GM19372 (cell line): ENCODE data around the gene ZIC1.

Experiments used
- ATAC-seq: cut with Tn5 transposase; IDR thresholded peaks from one replicate; pipeline ENCODE4 v1.9.1; 2021; ENCODE audit warnings: mild to moderate bottlenecking, low read depth, moderate library complexity; ENCODE audit not compliant: unreplicated experiment

ZIC1 gene

GRCh38 chr3:147409143-147410115 lies at the start of gene ZIC1:
Gene ZIC1 (plus strand): TSS chr3:147409365. CDS start chr3:147410113, 748 bp downstream.
- no peak for ATAC-seq

DNA sequence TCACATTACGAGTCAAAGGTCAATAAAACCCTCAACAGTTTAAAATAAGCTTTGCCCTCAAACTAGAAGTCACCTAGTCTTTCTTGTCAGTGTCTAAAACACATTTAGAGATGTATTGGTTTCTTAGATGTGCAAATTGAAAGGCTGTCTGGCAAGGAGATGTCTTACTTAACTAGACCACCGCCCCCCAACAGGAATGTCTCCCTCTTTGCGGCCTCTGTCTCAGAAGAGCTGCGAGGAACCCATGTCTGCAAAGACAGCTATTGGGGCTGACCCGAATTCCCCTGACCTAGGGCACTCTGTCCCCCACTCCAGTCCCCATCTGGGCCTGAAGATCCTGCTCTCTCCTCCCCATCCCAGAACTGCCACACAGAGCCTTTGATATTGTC lies 49.1 kb upstream of the ZIC1 start:
- ATAC-seq: no peak

- ATAC-seq: no peak
Observed at GRCh38 chr3:147360646-147361453, 48.3 kb upstream of the ZIC1 start.

DNA sequence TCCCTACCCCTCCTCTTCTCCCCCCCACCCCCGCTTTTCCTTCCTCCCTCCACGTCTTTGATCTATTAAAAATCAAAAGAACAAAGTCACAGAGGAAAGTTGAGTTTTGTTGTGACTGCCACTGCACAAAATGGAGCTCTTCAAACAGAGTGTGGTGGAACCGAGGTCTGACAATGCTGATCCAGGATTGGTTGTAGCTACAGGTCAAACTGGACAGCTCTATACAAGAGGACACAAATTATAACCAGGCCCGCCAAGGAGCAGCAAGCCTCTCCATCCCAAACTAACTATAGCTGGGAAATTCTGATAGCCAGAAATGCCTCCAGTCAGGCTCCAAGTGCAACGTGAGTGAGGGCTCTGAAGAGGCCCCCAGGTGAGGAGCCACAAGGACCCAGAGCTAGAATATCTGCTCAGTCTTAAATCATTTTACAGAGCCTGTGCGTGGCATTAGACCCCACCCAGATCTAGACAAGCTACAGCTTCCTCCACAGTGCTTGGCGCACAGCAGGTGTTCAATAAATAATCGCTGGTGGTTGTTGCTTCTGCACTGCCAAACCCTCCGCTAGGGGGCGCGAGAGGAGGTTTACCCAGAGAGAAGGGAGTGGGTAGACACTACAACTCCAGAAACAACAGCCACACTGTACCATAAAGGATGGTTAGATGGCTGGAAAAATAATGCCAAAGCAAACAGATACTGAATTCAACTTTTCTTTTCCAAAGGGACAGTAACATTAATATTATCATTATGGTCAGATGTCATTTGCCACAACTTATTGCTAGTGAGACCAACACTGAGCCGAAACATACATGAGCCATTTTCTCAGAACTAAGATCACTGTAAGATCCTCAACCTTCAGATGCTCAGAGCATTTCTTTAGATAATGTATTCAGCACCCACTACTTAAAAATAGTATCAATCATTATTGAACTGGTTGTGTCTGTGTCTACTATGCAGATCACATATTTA lies 47.4 kb upstream of the ZIC1 start:
- no peak for ATAC-seq

DNA sequence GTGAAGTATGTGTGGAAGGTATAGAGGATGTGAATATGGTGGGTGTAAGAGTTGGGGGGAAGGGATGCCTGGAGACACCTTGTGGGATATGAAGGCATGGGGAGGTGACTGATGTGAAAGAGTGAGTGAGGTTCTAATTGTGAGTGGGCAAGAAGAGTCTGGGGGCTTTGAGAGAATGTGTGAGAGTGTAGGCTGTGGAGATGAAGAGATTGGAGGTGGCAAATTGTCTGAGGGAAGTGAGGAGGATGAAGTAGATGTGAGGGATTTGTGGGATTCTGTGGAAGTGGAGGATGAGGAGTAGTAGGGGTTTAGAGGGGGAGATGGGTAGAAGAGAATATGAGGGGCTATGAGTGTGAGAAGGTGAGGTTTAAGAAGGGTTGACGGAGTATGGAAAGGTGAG lies 44.4 kb upstream of the ZIC1 start:
- ATAC-seq: no peak

DNA sequence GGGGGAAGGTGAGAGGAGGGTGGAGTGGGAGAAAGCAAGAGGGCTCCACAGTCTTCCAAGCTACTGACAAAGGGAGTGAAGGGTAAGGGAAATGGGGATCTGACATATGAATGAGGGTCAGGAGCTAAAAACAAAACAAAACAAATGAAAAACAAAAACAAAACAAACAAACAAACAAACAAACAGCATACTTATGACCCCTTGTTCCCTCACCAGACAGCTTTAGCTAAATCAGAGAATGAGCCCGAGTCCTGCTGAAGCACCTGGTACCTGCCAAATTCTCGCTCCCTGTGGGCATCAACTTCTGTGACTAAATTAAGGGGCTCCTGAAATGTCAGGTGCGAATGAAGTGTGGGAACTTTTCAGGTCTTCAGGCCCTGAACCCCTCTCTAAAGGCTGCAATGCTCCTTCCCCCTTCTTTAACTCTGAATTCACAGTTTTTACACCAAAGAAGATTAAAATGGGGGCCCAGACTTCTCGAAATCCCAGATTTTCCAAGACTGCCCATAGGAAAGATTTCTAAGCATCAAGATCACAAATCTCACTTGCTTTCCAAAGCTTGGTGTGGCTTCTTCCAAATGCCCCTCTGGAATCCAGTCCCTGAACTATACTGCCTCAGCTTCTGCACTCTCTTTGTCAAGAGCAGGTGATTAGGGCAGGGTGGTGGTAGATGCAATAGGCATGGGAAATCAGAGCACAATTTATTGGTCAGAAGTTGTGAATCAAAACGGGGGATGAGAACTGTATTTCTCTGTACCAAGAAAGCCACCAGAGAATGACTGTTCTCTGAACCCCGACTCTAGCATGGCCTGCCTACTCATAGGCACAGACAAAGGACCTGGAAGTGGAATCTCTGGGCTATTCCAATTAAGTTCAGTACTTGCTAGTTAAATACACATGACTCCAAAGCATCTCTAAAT lies 43.7 kb upstream of the ZIC1 start:
- no peak for ATAC-seq

DNA sequence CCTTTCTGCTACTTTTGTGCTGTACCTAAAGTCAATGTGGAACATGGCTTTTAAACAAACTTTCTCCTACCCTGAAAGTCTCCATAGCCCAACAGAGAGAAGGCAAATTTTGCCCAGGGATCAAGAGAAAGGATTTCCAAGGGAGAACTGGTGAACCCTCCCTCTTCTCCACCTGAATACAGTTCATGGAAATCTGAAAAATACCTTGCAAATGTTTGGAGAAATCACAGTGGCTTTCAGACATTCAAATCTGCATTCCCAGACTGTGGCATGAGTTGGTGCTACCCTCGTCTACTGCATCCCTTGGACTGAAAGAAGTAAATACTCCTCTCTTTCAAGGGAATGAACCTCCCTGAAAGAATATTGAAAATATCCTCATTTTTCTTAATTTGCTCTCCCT lies 41.5 kb upstream of the ZIC1 start:
- ATAC-seq: no peak

DNA sequence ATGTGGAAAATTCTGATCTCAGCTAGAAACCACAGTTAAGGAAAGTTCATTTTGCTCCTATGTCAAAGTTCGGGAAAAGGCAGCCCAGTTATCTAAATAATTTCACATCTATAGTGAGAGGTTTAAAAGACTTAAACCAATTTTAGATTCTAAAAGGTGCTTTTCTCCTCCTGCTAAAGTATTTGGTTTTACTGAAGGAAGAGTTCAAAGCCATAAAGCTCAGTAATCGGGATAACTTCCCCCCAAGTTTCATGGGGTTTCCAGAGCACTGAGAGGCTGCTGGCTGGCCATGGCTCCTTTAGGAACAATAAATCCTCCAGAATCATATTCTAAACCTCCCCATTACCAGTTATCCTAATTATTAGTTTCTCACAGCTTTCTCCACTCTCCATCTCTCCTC lies 41.0 kb upstream of the ZIC1 start:
- ATAC-seq: no peak

GRCh38 chr3:147368561-147369221 lies 40.5 kb upstream of the ZIC1 start:
- no peak for ATAC-seq

GRCh38 chr3:147369231-147369630 lies 39.9 kb upstream of the ZIC1 start:
- no peak for ATAC-seq

GRCh38 chr3:147369661-147370123 lies 39.5 kb upstream of the ZIC1 start:
- no peak for ATAC-seq

- ATAC-seq: no peak
Observed at GRCh38 chr3:147370349-147370748, 38.8 kb upstream of the ZIC1 start.

- no peak for ATAC-seq
Observed at GRCh38 chr3:147371140-147371539, 38.0 kb upstream of the ZIC1 start.

GRCh38 chr3:147371771-147372340 lies 37.3 kb upstream of the ZIC1 start:
- no peak for ATAC-seq

- ATAC-seq: no peak
Observed at GRCh38 chr3:147372525-147373027, 36.6 kb upstream of the ZIC1 start.

DNA sequence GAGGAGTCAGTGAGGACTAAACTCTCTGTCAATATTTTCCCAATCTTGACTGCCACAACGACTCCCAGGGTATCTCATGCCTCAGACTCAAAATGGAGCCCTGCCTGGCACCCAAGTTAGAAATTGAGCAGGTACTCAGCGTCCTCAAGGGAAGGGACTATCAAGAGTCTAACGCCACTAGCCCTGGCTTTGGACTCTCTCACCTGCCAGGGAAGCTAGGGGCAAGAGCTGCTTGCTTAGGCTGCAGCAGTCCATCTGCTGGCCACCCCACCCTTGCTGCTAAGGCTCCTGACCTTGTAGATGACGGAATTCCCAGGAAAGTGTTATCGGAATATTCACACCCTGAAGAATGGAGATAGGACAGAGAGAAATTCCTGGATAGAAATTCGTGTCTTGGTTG lies 35.9 kb upstream of the ZIC1 start:
- no peak for ATAC-seq

DNA sequence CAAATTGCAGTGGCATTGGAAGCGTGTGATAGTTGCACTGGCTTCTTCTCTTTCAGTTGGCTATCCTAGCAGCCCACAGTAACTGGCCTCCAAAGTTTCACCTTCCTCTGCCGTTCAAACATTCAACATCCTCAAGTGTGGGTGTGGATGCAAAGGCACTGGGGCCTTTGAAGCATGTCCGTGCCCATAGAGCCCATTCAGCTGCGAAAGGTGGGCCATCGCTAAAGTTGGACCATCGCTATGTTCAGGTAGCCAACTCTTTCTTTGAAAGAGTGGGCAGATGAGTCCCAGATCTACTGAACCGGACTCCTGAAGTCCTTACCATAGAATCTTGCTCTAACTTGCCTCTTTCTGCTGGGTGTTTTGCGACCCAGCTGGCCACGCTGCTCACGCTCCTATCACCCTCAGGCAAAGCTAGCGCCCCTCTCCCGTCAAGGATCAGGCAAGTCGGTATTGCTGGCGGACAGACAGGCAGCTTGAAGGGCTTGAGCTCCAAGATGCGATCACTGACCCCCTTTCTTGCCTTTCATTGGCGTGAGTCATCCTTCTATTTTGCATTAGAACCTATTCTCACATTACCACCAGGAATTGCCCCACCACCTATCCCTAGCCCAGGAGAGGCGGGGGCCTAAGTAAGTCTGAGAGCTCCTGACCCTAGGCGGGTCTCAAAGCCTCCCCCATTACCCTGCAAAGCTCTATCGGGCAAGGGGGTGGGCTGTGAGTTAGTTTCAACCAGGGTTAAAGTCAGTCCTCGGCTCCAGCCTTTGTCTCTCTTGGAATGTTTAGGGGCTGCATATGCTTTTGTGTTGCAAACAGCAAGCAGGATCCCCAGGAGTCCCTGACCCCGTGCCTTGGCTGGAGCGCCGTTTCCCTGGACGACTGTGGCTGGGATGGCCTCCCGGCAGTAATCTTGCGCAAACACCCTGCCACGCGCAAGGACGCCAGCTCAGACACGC lies 31.5 kb upstream of the ZIC1 start:
- no peak for ATAC-seq
